Thoracic aorta (tissue), 2 donors: ENCODE measurements around the gene ZDHHC11B. TPM values are rescaled to one million over a fixed set of nuclear protein-coding genes. Genes with fewer than 3 reads are reported as not detected.
"Not testable (repeated sequence)": the region's sequence is repeated elsewhere in the genome, so short reads cannot be mapped to it uniquely, and the experiment has no call there.

Source experiments
- ATAC-seq: fragments of 150-250 bp; one replicate; pipeline ENCODE4 v1.8.0; 2017; ENCODE audit warnings: low read depth; ENCODE audit not compliant: insufficient number of reproducible peaks, low FRiP score
- DNase-seq: peaks from one replicate; pipeline ENCODE4 v3.0.0-alpha.2; 2020; ENCODE audit warnings: low spot score
- H3K27ac ChIP-seq, 2 donors: fragments of 200-600 bp; sonication (generic); 1 replicate in 1 of 2; 2 replicates in 1 of 2; pipeline ENCODE4 v1.5.1; 2016; ENCODE audit warnings: mild to moderate bottlenecking in 2 of 2, moderate library complexity in 2 of 2
- H3K27me3 ChIP-seq: fragments of 200-600 bp; sonication (generic); replicated peaks from 2 replicates; pipeline ENCODE4 v1.6.0; 2016; ENCODE audit warnings: mild to moderate bottlenecking; ENCODE audit not compliant: insufficient read depth
- H3K36me3 ChIP-seq: fragments of 200-600 bp; sonication (generic); one replicate; pipeline ENCODE4 v1.5.1; 2016
- H3K4me1 ChIP-seq, 2 donors: fragments of 200-600 bp; sonication (generic); 1 replicate in 1 of 2; 2 replicates in 1 of 2; pipeline versions ENCODE4 v1.5.1 to v1.6.0; 2016; ENCODE audit warnings: low read depth in 2 of 2, mild to moderate bottlenecking in 1 of 2; ENCODE audit not compliant: control insufficient read depth in 1 of 2
- H3K4me3 ChIP-seq: fragments of 200-600 bp; sonication (generic); 2 replicates; pipeline ENCODE4 v1.5.1; 2016; ENCODE audit warnings: mild to moderate bottlenecking
- H3K9me3 ChIP-seq: fragments of 200-600 bp; sonication (generic); 2 replicates; pipeline ENCODE4 v1.5.1; 2016
- total RNA-seq, 2 donors: library from RNA; depleted of rRNA; stranded (reverse); fragments of >200 nt; gene quantifications; one replicate each; pipeline versions ENCODE4 v1.1.0 to v1.2.3, GENCODE V29; 2016
- TF ChIP-seq, protein P1 (sequence below): fragments of 200-600 bp; sonication (generic); IDR thresholded peaks from one replicate; pipeline ENCODE4 v1.5.1; 2019; ENCODE audit warnings: antibody characterized with exemption

ZDHHC11B gene
- total RNA-seq, 2 donors from 2014 or later, result 1.8 to 8.7 TPM

DNA sequence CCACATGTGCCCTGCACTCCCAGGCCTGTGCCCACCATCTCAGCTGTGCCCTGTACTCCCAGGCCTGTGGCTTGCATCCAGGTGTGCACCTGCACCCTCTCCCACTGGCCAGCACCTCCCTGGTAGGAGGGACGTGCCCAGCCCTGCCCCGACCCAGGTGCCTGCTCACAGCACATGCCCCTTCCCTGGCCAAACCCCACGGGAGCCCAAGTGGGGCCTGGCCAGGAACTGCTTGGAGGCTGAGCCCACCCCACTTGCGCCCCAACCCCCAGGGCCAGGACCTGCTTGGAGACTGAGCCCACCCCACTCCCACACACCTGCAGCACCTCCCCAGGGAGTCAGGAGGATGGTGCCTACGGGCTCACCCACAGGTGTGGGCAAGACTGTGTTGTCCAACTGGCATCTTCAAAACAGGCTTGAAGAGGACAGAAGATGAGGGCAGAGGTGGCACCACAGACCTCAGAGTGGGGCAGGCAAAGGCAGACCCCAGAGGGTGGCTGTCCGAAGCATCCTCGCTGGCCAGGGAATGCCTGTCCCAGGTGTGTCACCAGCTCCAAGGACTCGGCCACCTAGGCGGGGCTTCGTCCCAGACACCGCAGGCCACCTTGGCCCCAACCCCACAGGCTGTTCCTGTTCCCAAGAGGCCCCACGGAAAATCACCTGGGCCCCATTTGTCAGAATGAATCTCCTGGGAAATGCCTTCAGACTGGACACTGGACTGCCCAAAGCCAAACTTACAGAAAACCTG lies 10.8 kb downstream of the ZDHHC11B start:
- TF ChIP-seq, protein P1, sequence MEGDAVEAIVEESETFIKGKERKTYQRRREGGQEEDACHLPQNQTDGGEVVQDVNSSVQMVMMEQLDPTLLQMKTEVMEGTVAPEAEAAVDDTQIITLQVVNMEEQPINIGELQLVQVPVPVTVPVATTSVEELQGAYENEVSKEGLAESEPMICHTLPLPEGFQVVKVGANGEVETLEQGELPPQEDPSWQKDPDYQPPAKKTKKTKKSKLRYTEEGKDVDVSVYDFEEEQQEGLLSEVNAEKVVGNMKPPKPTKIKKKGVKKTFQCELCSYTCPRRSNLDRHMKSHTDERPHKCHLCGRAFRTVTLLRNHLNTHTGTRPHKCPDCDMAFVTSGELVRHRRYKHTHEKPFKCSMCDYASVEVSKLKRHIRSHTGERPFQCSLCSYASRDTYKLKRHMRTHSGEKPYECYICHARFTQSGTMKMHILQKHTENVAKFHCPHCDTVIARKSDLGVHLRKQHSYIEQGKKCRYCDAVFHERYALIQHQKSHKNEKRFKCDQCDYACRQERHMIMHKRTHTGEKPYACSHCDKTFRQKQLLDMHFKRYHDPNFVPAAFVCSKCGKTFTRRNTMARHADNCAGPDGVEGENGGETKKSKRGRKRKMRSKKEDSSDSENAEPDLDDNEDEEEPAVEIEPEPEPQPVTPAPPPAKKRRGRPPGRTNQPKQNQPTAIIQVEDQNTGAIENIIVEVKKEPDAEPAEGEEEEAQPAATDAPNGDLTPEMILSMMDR, result no peak
- ATAC-seq (no peak), DNase-seq (no peak)
- H3K9me3 ChIP-seq, result no peaks in the 10 kb centered on the region
- no peaks in the 10 kb centered on the region for H3K27me3 ChIP-seq
- no peak overlapping the region for H3K4me3 ChIP-seq
- H3K36me3 ChIP-seq, result no peaks in the 10 kb centered on the region
- H3K4me1 ChIP-seq, result no peaks in the 10 kb centered on the region
- H3K27ac ChIP-seq, result no peak overlapping the region

DNA sequence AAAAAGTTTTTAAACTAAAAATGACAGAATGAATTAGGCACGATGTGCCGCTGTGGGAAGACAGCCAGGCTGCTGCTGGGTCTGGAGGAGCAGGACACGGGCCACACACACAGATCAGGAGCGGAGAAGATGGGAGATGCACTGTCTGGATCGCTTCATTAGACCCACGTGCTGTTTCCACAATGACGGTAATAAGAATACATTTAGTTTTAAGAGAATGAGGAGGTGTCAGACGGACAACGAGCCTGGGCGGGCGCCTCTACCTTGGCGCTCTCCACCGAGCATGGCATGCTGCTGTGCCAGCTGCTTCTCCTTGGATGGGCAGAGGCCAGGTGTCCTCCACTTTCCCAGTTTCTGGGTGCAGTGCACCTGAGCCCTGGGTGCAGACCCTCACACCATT lies 11.6 kb downstream of the ZDHHC11B start:
- not testable (repeated sequence) for H3K27me3 ChIP-seq, H3K4me3 ChIP-seq, H3K9me3 ChIP-seq, H3K4me1 ChIP-seq, ATAC-seq, DNase-seq, H3K27ac ChIP-seq, H3K36me3 ChIP-seq

DNA sequence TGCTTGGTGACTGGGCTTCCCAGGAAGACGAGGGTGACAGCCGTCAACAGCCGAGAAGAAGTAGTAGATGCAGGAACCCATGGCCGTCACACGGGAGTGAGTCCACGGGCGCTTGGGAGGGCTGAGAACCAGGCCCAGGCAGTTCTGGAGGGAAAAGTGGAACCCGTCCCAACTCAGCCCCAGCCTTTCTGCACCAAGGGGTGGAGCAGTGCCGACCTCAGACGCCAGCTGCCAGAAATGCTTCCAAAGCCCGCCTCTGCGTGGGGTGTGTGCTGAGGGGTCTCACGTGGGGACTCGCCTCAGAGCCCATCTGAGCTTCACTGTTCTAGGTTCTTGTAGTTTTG lies 12.0 kb downstream of the ZDHHC11B start:
- not testable (repeated sequence) for DNase-seq, H3K27me3 ChIP-seq, H3K4me3 ChIP-seq, H3K9me3 ChIP-seq, H3K4me1 ChIP-seq, H3K27ac ChIP-seq, H3K36me3 ChIP-seq, ATAC-seq

DNA sequence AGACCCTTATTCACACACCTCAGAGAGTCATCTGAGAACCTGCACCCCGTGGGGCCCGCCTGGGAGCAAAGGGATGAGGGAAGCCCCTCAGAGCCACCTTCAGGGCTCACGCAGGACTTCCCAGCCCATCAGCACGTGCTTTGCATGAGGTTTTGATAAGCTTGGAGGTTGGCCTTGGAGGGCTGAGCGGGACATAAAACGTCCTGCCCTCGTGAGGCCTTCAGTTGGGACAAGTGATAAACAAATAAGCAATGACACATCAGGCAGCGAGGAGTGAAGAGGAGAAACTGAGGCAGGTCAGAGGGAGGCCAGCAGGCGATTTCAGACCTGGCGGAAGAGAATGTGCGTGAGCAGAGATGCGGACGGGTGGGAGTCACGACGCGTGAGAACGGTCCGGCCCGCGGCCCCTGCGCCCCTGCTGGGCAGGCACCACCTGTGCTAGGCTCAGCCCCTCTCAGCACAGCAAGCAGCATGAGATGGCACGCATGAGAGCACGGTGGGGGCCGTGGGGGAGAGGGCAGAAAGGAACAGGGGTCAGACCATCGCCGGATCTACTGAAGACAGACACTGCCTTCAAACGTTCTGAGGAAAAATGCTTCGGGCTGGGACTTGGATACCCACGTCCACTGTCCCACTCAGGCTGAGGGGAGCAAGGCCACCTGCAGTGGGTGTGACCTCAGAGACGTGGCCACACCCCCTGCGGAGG lies 12.5 kb downstream of the ZDHHC11B start:
- ATAC-seq, H3K27ac ChIP-seq, H3K27me3 ChIP-seq, H3K4me1 ChIP-seq, H3K36me3 ChIP-seq, H3K9me3 ChIP-seq, DNase-seq, H3K4me3 ChIP-seq: not testable (repeated sequence)

DNA sequence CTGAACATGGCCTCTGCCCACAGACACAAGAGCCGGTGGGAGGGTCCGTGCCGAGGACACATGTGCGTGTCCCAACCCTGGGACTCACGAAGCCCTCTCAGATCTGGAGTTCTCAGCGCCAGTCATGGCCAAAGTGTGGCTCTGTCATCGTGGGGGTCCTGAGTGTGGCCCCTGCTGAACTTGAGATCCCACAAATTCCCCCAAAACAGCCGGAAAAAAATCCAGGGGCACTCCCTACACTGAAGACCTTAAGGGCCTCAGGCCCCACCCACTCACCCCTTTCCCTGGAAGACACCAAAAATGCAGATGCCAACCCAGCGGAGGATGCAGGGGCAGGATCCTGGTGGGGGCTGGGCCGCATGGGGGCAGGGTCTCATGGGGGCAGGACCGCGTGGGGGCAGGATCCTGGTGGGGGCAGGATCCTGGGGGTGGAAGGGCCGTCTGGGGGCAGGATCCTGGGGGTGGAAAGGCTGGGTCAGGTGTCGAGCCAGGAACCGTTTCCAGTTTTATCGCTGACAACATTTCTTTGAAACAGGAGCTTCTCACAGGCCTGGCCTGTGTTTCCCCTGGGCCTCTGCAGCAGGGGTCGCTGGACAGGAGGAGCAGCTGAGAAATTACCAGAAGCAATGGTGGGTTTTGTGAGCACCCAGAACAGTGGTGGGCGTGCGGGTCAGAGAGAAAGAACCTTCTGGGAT lies 13.3 kb downstream of the ZDHHC11B start:
- H3K36me3 ChIP-seq, DNase-seq, H3K9me3 ChIP-seq, H3K27me3 ChIP-seq, H3K27ac ChIP-seq, ATAC-seq, H3K4me1 ChIP-seq, H3K4me3 ChIP-seq: not testable (repeated sequence)

DNA sequence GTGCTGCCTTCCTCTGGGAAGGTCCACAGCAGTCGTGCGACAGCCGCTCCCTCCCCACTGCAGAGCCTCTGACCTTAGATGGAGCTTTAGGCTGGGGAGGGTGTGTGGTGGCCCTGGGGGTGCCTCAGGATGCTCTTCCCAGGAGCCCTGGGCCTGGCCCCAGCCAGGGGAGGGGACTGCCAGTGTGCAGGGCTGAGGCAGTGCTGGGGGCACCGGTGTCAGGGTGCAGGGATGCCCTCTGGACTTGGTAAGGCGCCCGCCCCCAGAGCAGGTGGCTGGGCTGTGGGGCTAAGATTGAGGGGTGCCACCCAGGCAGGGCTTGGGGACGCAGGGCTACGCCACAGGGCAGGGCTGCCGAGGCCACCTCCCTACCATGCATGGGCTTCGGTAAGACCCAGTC lies 13.9 kb downstream of the ZDHHC11B start:
- not testable (repeated sequence) for H3K9me3 ChIP-seq, H3K36me3 ChIP-seq, DNase-seq, H3K27ac ChIP-seq, H3K4me1 ChIP-seq, H3K27me3 ChIP-seq, ATAC-seq, H3K4me3 ChIP-seq

DNA sequence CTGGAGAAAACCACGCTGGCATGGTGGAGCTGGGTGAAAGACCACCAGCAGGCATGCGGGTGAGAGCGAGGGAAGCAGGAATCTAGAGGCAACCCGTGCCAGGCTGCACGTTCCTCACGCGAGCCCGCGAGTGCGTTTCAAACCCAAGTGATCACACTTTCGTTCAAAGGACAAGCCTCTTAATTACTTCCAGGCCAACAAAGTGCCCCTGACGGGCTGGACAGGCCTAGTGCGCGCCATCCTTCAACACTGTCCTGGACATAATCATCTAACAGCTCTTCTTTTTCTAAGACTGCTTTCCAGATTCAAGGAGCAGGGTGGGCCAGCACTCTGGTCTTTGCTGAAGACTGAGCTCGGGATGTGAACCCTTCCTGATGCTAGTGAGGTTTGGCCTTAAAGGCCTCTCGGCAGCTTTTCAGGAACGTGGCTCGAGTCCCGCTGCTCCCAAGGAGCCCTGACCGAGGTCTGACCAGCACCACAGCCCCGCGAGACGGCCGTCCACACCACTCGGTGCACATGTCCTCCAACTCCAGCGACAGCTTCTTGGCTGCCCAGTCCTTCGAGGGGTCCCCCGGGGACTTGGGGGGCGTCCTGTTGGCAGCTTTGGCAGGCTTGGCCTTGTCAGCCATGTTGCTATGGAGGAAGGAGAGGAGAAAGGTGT lies 14.9 kb downstream of the ZDHHC11B start:
- H3K36me3 ChIP-seq, H3K9me3 ChIP-seq, ATAC-seq, H3K27ac ChIP-seq, H3K4me1 ChIP-seq, H3K27me3 ChIP-seq, H3K4me3 ChIP-seq, DNase-seq: not testable (repeated sequence)
